Gastroesophageal sphincter (tissue), 3 donors: Measurements from ENCODE around the gene EIF4E3.

Experiments used
- EP300 ChIP-seq: sonication (generic); formaldehyde crosslinking; IDR thresholded peaks from one replicate; pipeline ENCODE4 v1.6.1; 2017; ENCODE audit warnings: antibody characterized with exemption, mild to moderate bottlenecking
- POLR2A ChIP-seq, 2 donors: fragments of 450-650 bp; IDR thresholded peaks; one replicate each; pipeline ENCODE4 v1.6.1; 2017; ENCODE audit warnings: antibody characterized with exemption in 2 of 2, mild to moderate bottlenecking in 2 of 2, moderate library complexity in 1 of 2
- POLR2AphosphoS5 ChIP-seq: sonication (generic); formaldehyde crosslinking; IDR thresholded peaks from one replicate; pipeline ENCODE4 v1.6.1; 2017; ENCODE audit warnings: antibody characterized with exemption
- TF ChIP-seq, protein P1 (sequence below), 4 experiments: fragments of 200-600 bp in 2 of 4; fragments of 450-650 bp in 2 of 4; sonication (generic) in 1 of 4; IDR thresholded peaks; one replicate each; pipeline ENCODE4 v1.5.1; 2017 to 2019; ENCODE audit warnings: antibody characterized with exemption in 4 of 4, mild to moderate bottlenecking in 2 of 4, moderate library complexity in 2 of 4

DNA sequence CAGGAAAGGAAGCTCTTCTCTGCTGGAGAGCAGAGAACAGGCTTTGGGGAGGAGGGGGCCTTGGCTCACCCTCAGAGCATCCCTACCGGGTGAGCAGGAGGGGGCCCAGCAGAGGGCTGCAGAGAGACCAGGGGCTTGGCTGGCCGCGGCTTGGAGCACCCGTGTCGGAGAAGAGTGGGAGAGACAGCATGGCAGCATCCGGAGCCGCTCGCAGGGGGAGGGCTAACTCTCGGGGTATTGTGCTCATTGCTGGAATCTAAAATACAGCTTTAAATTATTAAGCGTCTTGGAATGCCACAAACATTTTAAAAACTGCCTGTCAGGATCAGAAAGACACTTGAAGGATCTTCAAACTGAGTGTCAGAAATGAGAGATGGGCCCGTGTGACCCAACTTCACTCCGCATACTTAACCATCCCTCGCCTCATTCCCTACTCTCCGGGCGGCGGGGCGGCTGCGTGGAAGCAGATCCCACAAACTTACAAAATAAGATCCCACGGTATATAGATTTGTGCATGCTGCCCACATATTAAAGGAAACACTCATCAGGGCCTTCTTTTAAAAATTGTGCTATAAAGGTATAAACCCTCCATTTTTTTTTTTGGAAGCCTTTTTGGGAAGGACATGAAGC lies 53.9 kb downstream of the EIF4E3 start:
- TF ChIP-seq, protein P1, sequence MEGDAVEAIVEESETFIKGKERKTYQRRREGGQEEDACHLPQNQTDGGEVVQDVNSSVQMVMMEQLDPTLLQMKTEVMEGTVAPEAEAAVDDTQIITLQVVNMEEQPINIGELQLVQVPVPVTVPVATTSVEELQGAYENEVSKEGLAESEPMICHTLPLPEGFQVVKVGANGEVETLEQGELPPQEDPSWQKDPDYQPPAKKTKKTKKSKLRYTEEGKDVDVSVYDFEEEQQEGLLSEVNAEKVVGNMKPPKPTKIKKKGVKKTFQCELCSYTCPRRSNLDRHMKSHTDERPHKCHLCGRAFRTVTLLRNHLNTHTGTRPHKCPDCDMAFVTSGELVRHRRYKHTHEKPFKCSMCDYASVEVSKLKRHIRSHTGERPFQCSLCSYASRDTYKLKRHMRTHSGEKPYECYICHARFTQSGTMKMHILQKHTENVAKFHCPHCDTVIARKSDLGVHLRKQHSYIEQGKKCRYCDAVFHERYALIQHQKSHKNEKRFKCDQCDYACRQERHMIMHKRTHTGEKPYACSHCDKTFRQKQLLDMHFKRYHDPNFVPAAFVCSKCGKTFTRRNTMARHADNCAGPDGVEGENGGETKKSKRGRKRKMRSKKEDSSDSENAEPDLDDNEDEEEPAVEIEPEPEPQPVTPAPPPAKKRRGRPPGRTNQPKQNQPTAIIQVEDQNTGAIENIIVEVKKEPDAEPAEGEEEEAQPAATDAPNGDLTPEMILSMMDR (IDR thresholded peaks at IDR 0.05), result no peak
- TF ChIP-seq POLR2A (IDR thresholded peaks at IDR 0.05) (no peak), POLR2AphosphoS5 (no peak), EP300 (no peak)
